Activated CD4-positive, alpha-beta memory T cell treated with anti-CD3 and anti-CD28 coated beads for 36 hours (primary cell): ENCODE data around the gene IL2RG. TPM values are rescaled to one million over a fixed set of nuclear protein-coding genes. Genes with fewer than 3 reads are reported as not detected.
A peak's percentile ranks its signal among the peaks of the same experiment; 100 is the strongest.

Experiments
- CTCF ChIA-PET: fragments of 350-600 bp; sonication (Branson Sonifier 250); formaldehyde crosslinking; loops from one replicate; lab custom pipeline; 2021; ENCODE audit warnings: antibody characterized with exemption, inconsistent platforms; lab: Charles Lee
- POLR2A ChIA-PET: fragments of 350-600 bp; sonication (Branson Sonifier 250); formaldehyde crosslinking; loops from one replicate; lab custom pipeline; 2021; ENCODE audit warnings: antibody characterized with exemption; lab: Charles Lee
- DNase-seq: peaks from one replicate; pipeline ENCODE4 v3.0.0-alpha.2; 2020
- H3K27ac Mint-ChIP-seq: one replicate; pipeline ENCODE4 v1.8.0; 2021; ENCODE audit warnings: mixed read lengths
- H3K27me3 Mint-ChIP-seq: one replicate; pipeline ENCODE4 v1.8.0; 2021; ENCODE audit warnings: mixed read lengths
- H3K36me3 Mint-ChIP-seq: one replicate; pipeline ENCODE4 v1.8.0; 2021; ENCODE audit warnings: mixed read lengths
- H3K4me1 Mint-ChIP-seq: one replicate; pipeline ENCODE4 v1.8.0; 2021; ENCODE audit warnings: low read depth, mixed read lengths
- H3K4me3 Mint-ChIP-seq: one replicate; pipeline ENCODE4 v1.8.0; 2021; ENCODE audit warnings: mild to moderate bottlenecking, mixed read lengths
- H3K9me3 Mint-ChIP-seq: one replicate; pipeline ENCODE4 v1.8.0; 2021; ENCODE audit warnings: mixed read lengths
- intact Hi-C: fragments of 100-400 bp; cut with micrococcal nuclease; formaldehyde crosslinking; loops from one replicate; pipeline ENCODE4 v1.15.1; 2023
- total RNA-seq, 2 experiments: library from RNA; stranded (reverse); gene quantifications; one replicate each; pipeline ENCODE4 v1.2.3, GENCODE V29; 2021

The IL2RG gene
- total RNA-seq, 2 experiments from 2014 or later = 289 to 290 TPM

- intact Hi-C loops = no loop called here
- ChIA-PET CTCF (no interaction called here), POLR2A (no interaction called here)
- H3K9me3 Mint-ChIP-seq = no peaks in the 10 kb centered on the region
- H3K27ac Mint-ChIP-seq = no peak overlapping the region
- no peaks in the 10 kb centered on the region for H3K27me3 Mint-ChIP-seq
- DNase-seq = no peak
- no peak overlapping the region for H3K4me3 Mint-ChIP-seq
- H3K36me3 Mint-ChIP-seq = peaks cover 40% of the 10 kb centered on the region
- H3K4me1 Mint-ChIP-seq = peaks cover 12% of the 10 kb centered on the region
Measured at GRCh38 chrX:71131510-71131909, 20.1 kb upstream of the IL2RG start.

DNA sequence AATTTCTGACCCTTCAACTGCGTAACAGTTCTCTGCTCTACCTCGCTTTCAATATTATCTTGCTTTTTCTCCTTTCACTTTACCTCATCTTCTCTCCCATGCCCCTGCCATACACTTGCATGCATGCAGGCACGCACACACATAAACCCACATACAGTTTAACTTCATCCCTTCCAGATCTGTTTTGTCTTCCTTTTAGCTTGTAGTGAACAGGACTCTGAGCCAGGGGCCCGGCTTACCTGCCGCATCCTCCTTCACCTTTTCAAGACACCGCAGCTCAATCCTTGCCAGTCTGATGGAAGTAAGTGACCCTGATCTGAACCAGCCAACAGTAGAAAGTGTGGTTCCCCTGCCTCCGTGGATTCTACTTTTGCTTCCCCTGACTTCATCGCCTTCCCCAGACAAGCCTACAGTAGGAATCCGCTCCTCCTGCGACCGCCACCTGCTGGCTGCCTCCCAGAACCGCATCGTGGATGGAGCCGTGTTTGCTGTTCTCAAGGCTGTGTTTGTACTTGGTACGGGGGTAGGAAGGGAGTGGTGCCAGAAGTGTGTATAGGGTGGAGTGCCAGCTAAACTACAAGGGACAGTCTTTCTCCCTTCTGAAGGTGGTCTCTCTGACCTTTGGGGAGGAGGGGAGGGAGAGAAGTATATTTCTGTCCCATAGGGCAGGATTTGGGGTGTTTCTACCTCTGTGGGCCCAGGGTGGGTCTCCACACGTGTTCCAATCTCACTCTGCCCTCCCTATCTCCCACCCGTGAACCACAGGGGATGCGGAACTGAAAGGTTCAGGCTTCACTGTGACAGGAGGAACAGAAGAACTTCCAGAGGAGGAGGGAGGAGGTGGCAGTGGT, 17.8 kb upstream of the IL2RG start:
- intact Hi-C loops = loop anchor here (1.0 kb wide), 2 partner anchors 27 to 31 kb away; no protein-coding TSS in a partner anchor

GRCh38 chrX:71128166-71128833, 16.9 kb upstream of the IL2RG start:
- H3K27ac Mint-ChIP-seq = peak overlapping the region; percentile 83
- intact Hi-C loops = no loop called here
- CTCF ChIA-PET = interaction anchor here (0.6 to 2.8 kb wide), 8 partner anchors 10 to 35 kb away, joined by 3 to 33 read pairs (median 4); partner anchors contain the start of gene MED12

More for the DNA sequence above, 17.8 kb upstream of the IL2RG start:
- peak; percentile 81 for DNase-seq
- ChIA-PET POLR2A (no interaction called here), CTCF (interaction anchor here (0.6 to 2.8 kb wide), 11 partner anchors 9 to 48 kb away, joined by 3 to 33 read pairs (median 3); partner anchors contain the start of gene MED12)
- H3K4me3 Mint-ChIP-seq = no peak overlapping the region
- peak overlapping the region; percentile 83 for H3K27ac Mint-ChIP-seq
- H3K36me3 Mint-ChIP-seq = peaks cover 33% of the 10 kb centered on the region
- no peaks in the 10 kb centered on the region for H3K27me3 Mint-ChIP-seq
- H3K4me1 Mint-ChIP-seq = peaks cover 12% of the 10 kb centered on the region
- H3K9me3 Mint-ChIP-seq = no peaks in the 10 kb centered on the region

GRCh38 chrX:71118985-71119535, 7.7 kb upstream of the IL2RG start:
- H3K4me1 Mint-ChIP-seq = peaks cover 32% of the 10 kb centered on the region
- POLR2A ChIA-PET = interaction anchor here (0.7 to 1.7 kb wide), 7 partner anchors 8 to 164 kb away, joined by 3 to 7 read pairs (median 5); partner anchors contain the start of genes NONO and SNX12
- DNase-seq = no peak
- H3K36me3 Mint-ChIP-seq = peaks cover 23% of the 10 kb centered on the region
- peak overlapping the region; percentile 75 for H3K4me3 Mint-ChIP-seq
- H3K9me3 Mint-ChIP-seq = no peaks in the 10 kb centered on the region
- intact Hi-C loops = loop anchor here (1.0 kb wide), 2 partner anchors 24 to 51 kb away; partner anchors contain the start of genes FOXO4 and SNX12
- CTCF ChIA-PET = interaction anchor here (1.2 to 1.9 kb wide), 7 partner anchors 10 to 164 kb away, joined by 3 to 11 read pairs (median 5); partner anchors contain the start of genes CXorf65 and NONO
- H3K27me3 Mint-ChIP-seq = no peaks in the 10 kb centered on the region
- peak overlapping the region; percentile 69 for H3K27ac Mint-ChIP-seq

More at GRCh38 chrX:71128166-71128833, 16.9 kb upstream of the IL2RG start:
- Mint-ChIP-seq H3K4me1 (peaks cover 12% of the 10 kb centered on the region), H3K27me3 (no peaks in the 10 kb centered on the region), H3K36me3 (peaks cover 34% of the 10 kb centered on the region), H3K9me3 (no peaks in the 10 kb centered on the region), H3K4me3 (no peak overlapping the region)
- DNase-seq = no peak
- POLR2A ChIA-PET = no interaction called here

- peak within 1 kb of the TSS; percentile 75 for H3K4me3 Mint-ChIP-seq
- CTCF ChIA-PET = interaction anchor here (0.8 to 1.9 kb wide), 8 partner anchors 11 to 165 kb away, joined by 3 to 11 read pairs (median 5); partner anchors contain the start of genes CXorf65 and NONO
Measured at GRCh38 chrX:71118032-71118984, 6.9 kb upstream of the IL2RG start, which contains the start of gene MED12. TSS of gene MED12 (plus strand) at chrX:71118596. CDS start at chrX:71118755, 159 bp downstream.

GRCh38 chrX:71117358-71117757, 6.0 kb upstream of the IL2RG start:
- ChIA-PET CTCF (interaction anchor here (1.7 to 1.9 kb wide), 2 partner anchors 18 to 20 kb away, joined by 6 to 11 read pairs; no protein-coding TSS in a partner anchor), POLR2A (interaction anchor here (1.0 to 1.7 kb wide), 5 partner anchors 14 to 166 kb away, joined by 3 to 7 read pairs (median 5); partner anchors contain the start of genes FOXO4 and NONO)
- Mint-ChIP-seq H3K27ac (peak overlapping the region; percentile 23), H3K9me3 (no peaks in the 10 kb centered on the region), H3K27me3 (no peaks in the 10 kb centered on the region), H3K36me3 (peaks cover 15% of the 10 kb centered on the region), H3K4me3 (no peak overlapping the region), H3K4me1 (peaks cover 42% of the 10 kb centered on the region)
- no peak for DNase-seq
- intact Hi-C loops = no loop called here

More at GRCh38 chrX:71118032-71118984, 6.9 kb upstream of the IL2RG start, which contains the start of gene MED12:
- Mint-ChIP-seq H3K9me3 (no peaks in the 10 kb centered on the region), H3K27ac (peak within 1 kb of the TSS; percentile 89), H3K36me3 (peaks cover 21% of the 10 kb centered on the region), H3K4me1 (peaks cover 38% of the 10 kb centered on the region), H3K27me3 (no peaks in the 10 kb centered on the region)
- intact Hi-C loops = loop anchor here (1.0 kb wide), 2 partner anchors 23 to 50 kb away; partner anchors contain the start of genes FOXO4 and SNX12
- POLR2A ChIA-PET = interaction anchor here (0.7 to 1.7 kb wide), 11 partner anchors 8 to 165 kb away, joined by 3 to 7 read pairs (median 5); partner anchors contain the start of genes FOXO4, NONO and SNX12
- DNase-seq = peak; percentile 90

DNA sequence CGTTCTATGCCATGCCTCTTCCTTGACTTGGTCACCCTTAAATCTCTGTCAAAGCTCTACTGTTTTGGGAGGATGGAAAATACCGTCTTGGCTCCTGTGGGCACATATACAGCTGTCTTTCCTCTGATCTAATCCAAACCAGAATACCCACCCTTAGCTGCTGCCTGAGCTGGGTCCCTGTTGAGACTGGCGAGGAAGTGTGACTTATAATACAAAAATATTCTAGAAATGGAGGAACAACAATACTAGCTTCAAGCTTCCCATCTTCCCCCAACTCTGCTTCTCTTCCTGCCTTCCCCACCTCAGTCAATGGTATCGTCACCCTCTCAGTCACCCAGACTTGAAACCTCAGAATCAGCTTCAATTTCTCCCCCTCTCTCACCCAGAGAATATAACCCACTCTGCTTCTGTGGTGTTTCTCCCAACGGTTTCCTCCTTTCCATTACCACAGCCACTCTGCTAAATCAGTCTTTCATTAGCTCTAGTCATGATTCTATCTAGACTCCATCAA, 599 bp upstream of the IL2RG start:
- Mint-ChIP-seq H3K36me3 (peaks cover 44% of the 10 kb centered on the region), H3K4me1 (peaks cover 34% of the 10 kb centered on the region), H3K27me3 (no peaks in the 10 kb centered on the region), H3K4me3 (peak overlapping the region; percentile 99), H3K9me3 (no peaks in the 10 kb centered on the region), H3K27ac (peak overlapping the region; percentile 98)
- ChIA-PET POLR2A (interaction anchor here (1.1 to 2.7 kb wide), 9 partner anchors 10 to 423 kb away, joined by 3 to 28 read pairs (median 8); partner anchors contain the start of genes NONO and SNX12), CTCF (interaction anchor here (1.1 to 1.8 kb wide), 4 partner anchors 9 to 17 kb away, joined by 3 to 12 read pairs (median 4); no protein-coding TSS in a partner anchor)
- intact Hi-C loops = loop anchor here (1.0 to 5.0 kb wide), 9 partner anchors 9 to 420 kb away; partner anchors contain the start of genes FOXO4, NONO, OGT and SNX12
- DNase-seq = peak; percentile 34

DNA sequence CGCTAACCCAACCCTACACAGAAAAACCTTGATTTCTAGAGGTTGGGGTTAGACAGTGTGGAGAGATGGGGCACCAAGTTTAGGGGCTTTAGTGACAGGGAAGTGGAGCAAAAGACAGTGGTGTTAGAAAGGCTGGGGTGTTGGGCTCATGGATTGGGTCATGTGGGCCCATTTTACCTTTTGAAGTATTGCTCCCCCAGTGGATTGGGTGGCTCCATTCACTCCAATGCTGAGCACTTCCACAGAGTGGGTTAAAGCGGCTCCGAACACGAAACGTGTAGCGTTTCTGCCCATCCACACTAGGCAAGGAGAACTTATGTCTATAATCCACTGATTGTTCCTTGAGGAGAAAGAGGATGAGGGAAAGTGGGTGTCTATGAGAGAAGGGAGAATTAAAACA, 2.3 kb downstream of the IL2RG start:
- H3K9me3 Mint-ChIP-seq = no peaks in the 10 kb centered on the region
- peak overlapping the region; percentile 98 for H3K27ac Mint-ChIP-seq
- no peak for DNase-seq
- POLR2A ChIA-PET = no interaction called here
- H3K36me3 Mint-ChIP-seq = peaks cover 57% of the 10 kb centered on the region
- peak overlapping the region; percentile 99 for H3K4me3 Mint-ChIP-seq
- intact Hi-C loops = no loop called here
- H3K27me3 Mint-ChIP-seq = no peaks in the 10 kb centered on the region
- CTCF ChIA-PET = interaction anchor here (1.1 kb wide), 1 partner anchor 10 kb away, joined by 4 read pairs; no protein-coding TSS in a partner anchor
- peaks cover 52% of the 10 kb centered on the region for H3K4me1 Mint-ChIP-seq

GRCh38 chrX:71107762-71108360, 3.5 kb downstream of the IL2RG start:
- H3K27ac Mint-ChIP-seq = peak overlapping the region; percentile 98
- POLR2A ChIA-PET = no interaction called here
- no peaks in the 10 kb centered on the region for H3K27me3 Mint-ChIP-seq
- DNase-seq = peak; percentile 65
- intact Hi-C loops = no loop called here
- no peaks in the 10 kb centered on the region for H3K9me3 Mint-ChIP-seq
- peak overlapping the region; percentile 99 for H3K4me3 Mint-ChIP-seq
- peaks cover 58% of the 10 kb centered on the region for H3K4me1 Mint-ChIP-seq
- CTCF ChIA-PET = interaction anchor here (1.1 to 1.5 kb wide), 2 partner anchors 8 to 11 kb away, joined by 4 read pairs; partner anchors contain the start of gene MED12
- H3K36me3 Mint-ChIP-seq = peaks cover 57% of the 10 kb centered on the region
